Activated CD4-positive, alpha-beta memory T cell treated with anti-CD3 and anti-CD28 coated beads for 36 hours (primary cell): ENCODE measurements around the gene HAVCR1. TPM values are rescaled to one million over a fixed set of nuclear protein-coding genes. Genes with fewer than 3 reads are reported as not detected.
"Not testable (repeated sequence)": the region's sequence is repeated elsewhere in the genome, so short reads cannot be mapped to it uniquely, and the experiment has no call there.

Experiments
- CTCF ChIA-PET: fragments of 350-600 bp; sonication (Branson Sonifier 250); formaldehyde crosslinking; loops from one replicate; lab custom pipeline; 2021; ENCODE audit warnings: antibody characterized with exemption, inconsistent platforms; lab: Charles Lee
- POLR2A ChIA-PET: fragments of 350-600 bp; sonication (Branson Sonifier 250); formaldehyde crosslinking; loops from one replicate; lab custom pipeline; 2021; ENCODE audit warnings: antibody characterized with exemption; lab: Charles Lee
- DNase-seq: peaks from one replicate; pipeline ENCODE4 v3.0.0-alpha.2; 2020
- H3K27ac Mint-ChIP-seq: one replicate; pipeline ENCODE4 v1.8.0; 2021; ENCODE audit warnings: mixed read lengths
- H3K27me3 Mint-ChIP-seq: one replicate; pipeline ENCODE4 v1.8.0; 2021; ENCODE audit warnings: mixed read lengths
- H3K36me3 Mint-ChIP-seq: one replicate; pipeline ENCODE4 v1.8.0; 2021; ENCODE audit warnings: mixed read lengths
- H3K4me1 Mint-ChIP-seq: one replicate; pipeline ENCODE4 v1.8.0; 2021; ENCODE audit warnings: low read depth, mixed read lengths
- H3K4me3 Mint-ChIP-seq: one replicate; pipeline ENCODE4 v1.8.0; 2021; ENCODE audit warnings: mild to moderate bottlenecking, mixed read lengths
- H3K9me3 Mint-ChIP-seq: one replicate; pipeline ENCODE4 v1.8.0; 2021; ENCODE audit warnings: mixed read lengths
- intact Hi-C: fragments of 100-400 bp; cut with micrococcal nuclease; formaldehyde crosslinking; loops from one replicate; pipeline ENCODE4 v1.15.1; 2023
- total RNA-seq, 2 experiments: library from RNA; stranded (reverse); gene quantifications; one replicate each; pipeline ENCODE4 v1.2.3, GENCODE V29; 2021

The HAVCR1 gene
- total RNA-seq, 2 experiments from 2014 or later = 0.27 to 0.40 TPM

DNA sequence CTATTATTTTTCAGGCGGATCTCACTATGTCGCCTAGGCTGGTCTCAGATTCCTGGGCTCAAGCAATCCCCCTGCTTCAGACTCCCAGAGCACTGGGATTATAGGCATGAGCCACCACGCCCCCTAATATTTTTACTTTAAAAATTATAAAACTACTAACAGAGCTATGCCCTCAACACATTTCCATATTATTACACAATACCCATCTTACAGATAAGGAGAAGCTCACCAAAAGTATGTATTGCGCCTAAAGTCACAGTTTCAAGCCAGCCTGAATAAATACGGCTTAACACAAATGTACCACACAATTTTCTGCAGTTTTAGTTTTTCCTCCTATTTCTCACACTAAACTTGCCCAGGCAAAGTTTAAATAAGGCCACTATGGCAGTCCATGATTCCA, 9.9 kb upstream of the HAVCR1 start:
- no peaks in the 10 kb centered on the region for H3K27me3 Mint-ChIP-seq
- ChIA-PET POLR2A (no interaction called here), CTCF (interaction anchor here (0.7 kb wide), 1 partner anchor 30 kb away, joined by 3 read pairs; no protein-coding TSS in a partner anchor)
- H3K36me3 Mint-ChIP-seq = no peaks in the 10 kb centered on the region
- no peaks in the 10 kb centered on the region for H3K9me3 Mint-ChIP-seq
- H3K27ac Mint-ChIP-seq = no peak overlapping the region
- H3K4me1 Mint-ChIP-seq = peaks cover 8% of the 10 kb centered on the region
- DNase-seq = no peak
- no peak overlapping the region for H3K4me3 Mint-ChIP-seq
- intact Hi-C loops = no loop called here

- CTCF ChIA-PET = interaction anchor here (0.7 kb wide), 1 partner anchor 30 kb away, joined by 3 read pairs; no protein-coding TSS in a partner anchor
- Mint-ChIP-seq H3K27me3 (no peaks in the 10 kb centered on the region), H3K4me1 (peaks cover 8% of the 10 kb centered on the region), H3K9me3 (no peaks in the 10 kb centered on the region), H3K27ac (no peak overlapping the region), H3K36me3 (no peaks in the 10 kb centered on the region), H3K4me3 (no peak overlapping the region)
- intact Hi-C loops = no loop called here
- POLR2A ChIA-PET = no interaction called here
- no peak for DNase-seq
These were observed 9.4 kb upstream of the HAVCR1 start for GRCh38 chr5:157068339-157068738.

DNA sequence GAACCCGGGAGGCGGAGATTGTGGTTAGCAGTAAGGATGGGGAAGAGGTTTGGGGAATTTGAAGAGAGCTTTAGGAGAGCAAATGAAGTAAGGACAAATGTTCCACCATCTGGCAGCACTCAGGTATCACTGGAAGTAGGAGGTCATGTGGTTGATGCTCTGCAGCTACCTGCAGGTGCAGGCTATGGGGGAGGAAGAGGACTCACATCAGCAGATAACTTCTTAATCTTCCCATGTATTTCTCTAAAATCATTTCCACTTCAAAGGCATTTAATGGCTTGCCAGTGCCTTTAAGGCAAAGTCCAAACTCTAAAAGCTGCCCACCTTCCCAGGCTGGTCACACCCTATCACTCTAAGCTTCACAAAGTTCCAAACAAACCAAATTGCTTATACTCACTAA, 8.1 kb upstream of the HAVCR1 start:
- no peaks in the 10 kb centered on the region for H3K36me3 Mint-ChIP-seq
- no peak overlapping the region for H3K27ac Mint-ChIP-seq
- no peaks in the 10 kb centered on the region for H3K27me3 Mint-ChIP-seq
- H3K9me3 Mint-ChIP-seq = no peaks in the 10 kb centered on the region
- intact Hi-C loops = no loop called here
- CTCF ChIA-PET = interaction anchor here (0.5 to 1.1 kb wide), 2 partner anchors 65 to 231 kb away, joined by 3 read pairs; no protein-coding TSS in a partner anchor
- no peak for DNase-seq
- no peaks in the 10 kb centered on the region for H3K4me1 Mint-ChIP-seq
- POLR2A ChIA-PET = interaction anchor here (0.5 kb wide), 1 partner anchor 185 kb away, joined by 3 read pairs; no protein-coding TSS in a partner anchor
- no peak overlapping the region for H3K4me3 Mint-ChIP-seq

DNA sequence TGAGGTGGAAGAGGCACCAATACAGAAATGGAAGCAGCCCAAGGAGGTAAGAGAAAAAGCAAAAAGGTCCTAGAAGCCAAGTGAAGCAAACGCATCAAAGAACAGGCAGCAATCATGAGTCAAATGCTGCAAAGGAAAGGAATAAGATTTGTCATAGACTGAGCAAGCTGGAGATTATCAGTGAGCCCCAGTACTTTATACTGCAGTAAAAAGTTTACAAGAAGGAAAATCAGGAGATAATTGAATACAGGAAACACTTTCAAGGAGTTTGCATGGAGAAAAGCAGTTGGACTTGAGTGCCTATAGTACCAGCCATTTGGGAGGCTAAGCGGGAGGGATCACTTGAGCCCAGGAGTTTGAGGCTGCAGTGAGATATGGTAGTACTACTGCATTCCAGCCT, 7.2 kb upstream of the HAVCR1 start:
- Mint-ChIP-seq H3K27ac (no peak overlapping the region), H3K36me3 (no peaks in the 10 kb centered on the region), H3K27me3 (no peaks in the 10 kb centered on the region), H3K4me1 (no peaks in the 10 kb centered on the region), H3K9me3 (no peaks in the 10 kb centered on the region), H3K4me3 (no peak overlapping the region)
- CTCF ChIA-PET = no interaction called here
- intact Hi-C loops = no loop called here
- POLR2A ChIA-PET = no interaction called here
- DNase-seq = no peak

- intact Hi-C loops = no loop called here
- ChIA-PET POLR2A (no interaction called here), CTCF (no interaction called here)
- Mint-ChIP-seq H3K4me3 (no peak overlapping the region), H3K27me3 (no peaks in the 10 kb centered on the region), H3K4me1 (no peaks in the 10 kb centered on the region), H3K9me3 (no peaks in the 10 kb centered on the region), H3K36me3 (no peaks in the 10 kb centered on the region), H3K27ac (no peak overlapping the region)
- no peak for DNase-seq
These were observed 5.0 kb upstream of the HAVCR1 start for GRCh38 chr5:157063776-157064430.

DNA sequence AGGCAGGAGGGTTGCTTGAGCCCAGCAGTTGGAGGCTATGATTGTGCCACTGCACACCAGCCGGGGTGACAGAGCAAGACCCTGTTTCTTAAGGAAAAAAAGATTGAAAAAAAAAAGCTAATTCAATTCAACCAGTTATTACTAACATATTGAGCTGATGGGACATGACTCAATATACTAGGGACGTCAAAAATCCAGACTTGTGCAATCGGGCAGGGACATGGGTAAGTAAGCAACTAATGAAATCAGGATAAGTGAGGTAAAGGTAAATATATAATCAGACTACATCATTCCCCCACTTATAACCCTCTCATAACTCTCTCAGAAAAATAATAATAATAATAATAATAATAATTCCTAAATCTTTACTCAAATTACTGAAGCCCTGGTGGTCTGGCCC, 975 bp upstream of the HAVCR1 start:
- no peak for DNase-seq
- Mint-ChIP-seq H3K27me3 (no peaks in the 10 kb centered on the region), H3K27ac (no peak overlapping the region), H3K36me3 (no peaks in the 10 kb centered on the region), H3K9me3 (no peaks in the 10 kb centered on the region), H3K4me3 (no peak overlapping the region), H3K4me1 (no peaks in the 10 kb centered on the region)
- POLR2A ChIA-PET = no interaction called here
- intact Hi-C loops = no loop called here
- CTCF ChIA-PET = interaction anchor here (0.6 kb wide), 1 partner anchor 1084 kb away, joined by 4 read pairs; no protein-coding TSS in a partner anchor

DNA sequence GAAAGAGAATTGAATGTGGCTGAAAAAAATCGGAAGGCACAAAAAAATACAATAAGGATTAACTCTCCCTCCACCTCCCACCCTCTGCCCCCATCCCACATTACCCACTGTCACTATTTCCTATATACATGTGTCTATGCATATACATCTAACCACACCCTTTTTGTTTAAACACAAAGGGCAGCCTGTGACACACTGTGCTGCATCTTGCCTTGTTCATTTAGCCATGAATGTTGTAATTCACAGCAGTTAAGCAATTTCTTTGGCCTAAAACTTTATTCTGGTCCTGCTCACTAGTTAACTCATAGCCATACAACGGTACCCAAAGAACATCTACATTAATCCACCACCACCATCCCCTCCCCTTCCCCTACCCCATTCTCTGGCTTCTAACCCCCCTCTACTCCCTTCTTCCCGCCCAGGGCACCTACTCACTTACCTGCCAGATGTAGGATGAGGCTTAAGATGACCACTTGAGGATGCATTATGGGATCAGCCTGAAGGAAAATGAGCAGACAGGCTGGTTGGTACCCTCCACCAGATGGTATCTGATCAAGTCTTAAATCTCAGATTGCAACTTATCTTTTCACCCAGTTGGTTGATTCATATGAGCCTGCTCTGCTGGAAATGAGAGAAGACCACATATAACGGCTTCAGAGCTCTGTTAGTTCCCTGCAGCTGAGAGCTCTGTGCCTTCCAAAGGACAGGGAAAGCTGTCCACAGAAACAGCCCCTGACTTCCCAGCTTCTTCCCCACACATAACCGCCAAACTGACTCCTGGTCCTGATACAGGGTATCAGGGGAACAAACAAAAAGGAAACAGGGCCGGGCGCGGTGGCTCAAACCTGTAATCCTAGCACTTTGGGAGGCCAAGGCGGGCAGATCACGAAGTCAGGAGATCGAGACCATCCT, 1.2 kb downstream of the HAVCR1 start:
- DNase-seq = no peak
- no peaks in the 10 kb centered on the region for H3K27me3 Mint-ChIP-seq
- H3K4me1 Mint-ChIP-seq = no peaks in the 10 kb centered on the region
- H3K36me3 Mint-ChIP-seq = no peaks in the 10 kb centered on the region
- H3K9me3 Mint-ChIP-seq = no peaks in the 10 kb centered on the region
- intact Hi-C loops = no loop called here
- no peak overlapping the region for H3K27ac Mint-ChIP-seq
- ChIA-PET CTCF (interaction anchor here (1.0 kb wide), 1 partner anchor 21 kb away, joined by 6 read pairs; no protein-coding TSS in a partner anchor), POLR2A (no interaction called here)
- H3K4me3 Mint-ChIP-seq = no peak overlapping the region

DNA sequence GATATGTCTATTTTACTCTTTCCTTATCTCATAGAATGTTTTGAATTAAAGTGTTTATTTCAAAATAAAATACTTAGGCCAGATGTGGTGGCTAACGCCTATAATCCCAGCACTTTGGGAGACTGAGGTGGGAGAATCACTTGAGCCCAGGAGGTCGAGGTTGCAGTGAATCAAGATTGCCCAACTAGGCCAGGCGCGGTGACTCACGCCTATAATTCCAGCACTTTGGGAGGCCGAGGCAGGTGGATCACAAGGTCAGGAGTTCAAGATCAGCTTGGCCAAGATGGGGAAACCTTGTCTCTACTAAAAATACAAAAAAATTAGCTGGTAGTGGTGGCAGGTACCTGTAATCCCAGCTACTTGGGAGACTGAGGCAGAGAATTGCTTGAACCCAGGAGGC, 2.1 kb downstream of the HAVCR1 start:
- H3K27ac Mint-ChIP-seq, intact Hi-C loops, CTCF ChIA-PET, DNase-seq, H3K36me3 Mint-ChIP-seq, H3K4me3 Mint-ChIP-seq, H3K27me3 Mint-ChIP-seq, POLR2A ChIA-PET, H3K9me3 Mint-ChIP-seq, H3K4me1 Mint-ChIP-seq: not testable (repeated sequence)

DNA sequence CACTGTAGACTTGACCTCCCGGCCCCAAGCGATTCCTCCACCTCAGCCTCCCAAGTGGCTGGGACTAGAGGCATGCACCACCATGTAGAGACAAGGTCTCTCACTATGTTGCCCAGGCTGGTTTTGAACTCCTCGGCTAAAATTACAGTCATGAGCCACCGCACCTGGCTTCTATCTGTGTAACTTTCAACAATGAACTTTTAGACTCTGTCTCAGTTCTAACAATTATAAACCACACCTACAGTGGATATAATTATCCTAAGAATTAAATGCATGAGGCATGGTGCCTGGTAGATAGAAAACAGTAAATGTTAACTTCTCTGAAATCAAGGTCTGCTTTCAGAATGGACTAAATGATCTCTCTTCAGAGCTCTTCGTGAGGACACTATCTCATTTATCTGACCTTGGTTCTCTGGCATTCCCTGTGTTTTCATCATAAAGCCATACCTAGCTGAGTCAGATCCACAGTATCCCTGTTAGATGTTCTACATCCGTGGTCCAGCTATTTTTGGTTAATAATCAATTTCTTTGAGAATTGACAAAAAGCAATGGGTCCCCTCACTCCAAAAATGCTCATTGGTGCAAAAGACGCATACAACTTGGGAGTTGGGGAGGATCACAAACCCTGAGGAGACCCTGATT, 7.2 kb downstream of the HAVCR1 start:
- Mint-ChIP-seq H3K4me1 (peaks cover 30% of the 10 kb centered on the region), H3K27me3 (no peaks in the 10 kb centered on the region), H3K4me3 (no peak overlapping the region), H3K27ac (no peak overlapping the region), H3K36me3 (no peaks in the 10 kb centered on the region), H3K9me3 (no peaks in the 10 kb centered on the region)
- CTCF ChIA-PET = no interaction called here
- intact Hi-C loops = no loop called here
- no peak for DNase-seq
- POLR2A ChIA-PET = no interaction called here

GRCh38 chr5:157050050-157050449, 8.9 kb downstream of the HAVCR1 start:
- Mint-ChIP-seq H3K36me3 (no peaks in the 10 kb centered on the region), H3K4me3 (peak overlapping the region; percentile 61), H3K4me1 (peaks cover 36% of the 10 kb centered on the region), H3K27me3 (no peaks in the 10 kb centered on the region), H3K9me3 (no peaks in the 10 kb centered on the region), H3K27ac (peak overlapping the region; percentile 74)
- ChIA-PET CTCF (no interaction called here), POLR2A (no interaction called here)
- no peak for DNase-seq
- intact Hi-C loops = no loop called here

GRCh38 chr5:157049605-157050004, 9.3 kb downstream of the HAVCR1 start:
- DNase-seq = no peak
- Mint-ChIP-seq H3K27me3 (no peaks in the 10 kb centered on the region), H3K4me1 (peaks cover 36% of the 10 kb centered on the region), H3K27ac (peak overlapping the region; percentile 74), H3K36me3 (no peaks in the 10 kb centered on the region), H3K9me3 (no peaks in the 10 kb centered on the region), H3K4me3 (peak overlapping the region; percentile 61)
- intact Hi-C loops = no loop called here
- ChIA-PET CTCF (no interaction called here), POLR2A (no interaction called here)

DNA sequence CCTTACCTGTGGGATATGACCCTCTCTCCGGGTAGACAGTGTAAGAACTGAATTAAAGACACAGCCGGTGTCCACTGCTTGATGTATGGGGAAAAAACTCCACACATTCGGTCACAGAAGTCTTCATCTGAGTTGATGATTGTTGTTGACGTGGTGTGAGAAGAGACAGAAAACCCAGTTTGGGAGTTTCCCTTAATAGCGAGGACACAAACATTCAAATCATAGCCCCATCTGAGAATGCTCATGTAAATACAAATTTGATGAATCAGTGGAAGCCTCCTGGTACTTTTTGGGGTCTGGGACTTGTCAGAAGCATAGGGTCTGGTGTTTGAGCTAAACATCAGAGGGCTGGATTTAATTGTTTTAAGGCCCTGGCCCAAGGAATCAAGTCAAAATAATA, 11.0 kb downstream of the HAVCR1 start:
- intact Hi-C loops = no loop called here

More for the DNA sequence above, 11.0 kb downstream of the HAVCR1 start:
- no peak for DNase-seq
- Mint-ChIP-seq H3K36me3 (no peaks in the 10 kb centered on the region), H3K4me3 (no peak overlapping the region), H3K27me3 (no peaks in the 10 kb centered on the region), H3K4me1 (peaks cover 36% of the 10 kb centered on the region), H3K9me3 (no peaks in the 10 kb centered on the region), H3K27ac (no peak overlapping the region)
- POLR2A ChIA-PET = no interaction called here
- CTCF ChIA-PET = interaction anchor here (1.2 kb wide), 1 partner anchor 21 kb away, joined by 5 read pairs; no protein-coding TSS in a partner anchor
